Ishikawa (cell line): ENCODE measurements around the gene CLEC14A.

ENCODE experiments used
- CEBPB ChIP-seq: IDR thresholded peaks from 2 replicates; pipeline ENCODE4 v1.6.1; 2012
- EGR1 ChIP-seq: IDR thresholded peaks from 2 replicates; pipeline ENCODE4 v1.6.1; 2012
- EP300 ChIP-seq: IDR thresholded peaks from 2 replicates; pipeline ENCODE4 v1.6.1; 2012; ENCODE audit warnings: borderline replicate concordance
- FOXM1 ChIP-seq: IDR thresholded peaks from 2 replicates; pipeline ENCODE4 v1.6.1; 2012; ENCODE audit warnings: low read depth, borderline replicate concordance
- NFIC ChIP-seq: IDR thresholded peaks from 2 replicates; pipeline ENCODE4 v1.6.1; 2012
- RAD21 ChIP-seq: IDR thresholded peaks from 2 replicates; pipeline ENCODE4 v1.6.1; 2012; ENCODE audit warnings: low read depth
- TAF1 ChIP-seq: IDR thresholded peaks from 2 replicates; pipeline ENCODE4 v1.6.1; 2012; ENCODE audit warnings: low read depth, mild to moderate bottlenecking
- TCF12 ChIP-seq: IDR thresholded peaks from 2 replicates; pipeline ENCODE4 v1.6.1; 2012; ENCODE audit warnings: low read depth
- YY1 ChIP-seq: IDR thresholded peaks from 2 replicates; pipeline ENCODE4 v1.6.1; 2012; ENCODE audit warnings: low read depth
- ZBTB7A ChIP-seq: IDR thresholded peaks from 2 replicates; pipeline ENCODE4 v1.6.1; 2012; ENCODE audit warnings: low read depth
- TF ChIP-seq, protein P1 (sequence below): IDR thresholded peaks from 2 replicates; pipeline ENCODE4 v1.6.1; 2012
- TF ChIP-seq, protein P2 (sequence below): IDR thresholded peaks from 2 replicates; pipeline ENCODE4 v1.6.1; 2012; ENCODE audit warnings: low read depth, mild to moderate bottlenecking
- TF ChIP-seq, protein P3 (sequence below): IDR thresholded peaks from 2 replicates; pipeline ENCODE4 v1.6.1; 2012

DNA sequence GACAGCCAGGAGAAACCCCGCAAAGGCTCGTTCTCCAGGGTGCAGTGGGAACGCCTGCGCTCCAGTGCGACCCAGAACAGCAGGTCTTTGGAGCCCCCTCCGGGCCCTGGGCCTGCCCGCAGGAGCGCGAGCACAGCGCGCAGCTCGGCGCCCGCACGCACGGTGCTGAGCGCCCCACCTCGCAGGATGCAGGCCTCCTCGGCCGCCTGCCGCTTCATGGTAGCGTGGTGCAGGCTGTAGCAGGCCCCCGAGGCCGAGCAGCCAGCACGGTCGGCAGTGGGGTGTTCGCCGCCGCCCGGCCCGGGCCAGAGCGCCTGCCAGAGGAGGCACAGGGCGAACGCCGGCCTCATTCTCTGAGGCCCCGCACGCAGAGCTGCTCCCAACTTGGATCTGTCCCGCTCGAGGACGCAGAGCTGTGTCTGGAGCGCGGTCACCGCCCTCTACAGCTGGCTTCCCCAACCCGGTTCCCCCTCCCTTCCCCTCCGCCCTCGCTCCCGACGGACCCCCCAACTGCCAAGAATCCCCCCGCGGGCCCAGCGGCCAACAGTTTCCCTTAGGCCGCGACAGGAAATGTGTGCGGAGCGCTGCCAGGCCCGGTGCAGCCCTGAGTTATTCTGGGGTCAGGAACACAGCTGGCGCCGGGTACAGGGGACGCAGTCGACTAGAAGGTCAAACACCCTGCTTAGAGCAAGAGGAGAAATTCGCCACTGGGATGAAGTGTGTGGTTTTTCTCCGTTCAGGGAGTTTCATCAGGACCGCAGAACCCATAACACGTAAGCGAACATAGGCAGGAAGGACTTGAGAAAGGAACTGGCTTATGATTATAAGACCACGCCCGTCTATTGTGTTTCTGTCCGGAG lies at the start of gene CLEC14A:
- TF ChIP-seq EGR1 (no peak), TAF1 (no peak), YY1 (no peak), EP300 (no peak), FOXM1 (no peak), RAD21 (no peak), CEBPB (no peak), NFIC (no peak), TCF12 (no peak), ZBTB7A (no peak)
- TF ChIP-seq, protein P1, sequence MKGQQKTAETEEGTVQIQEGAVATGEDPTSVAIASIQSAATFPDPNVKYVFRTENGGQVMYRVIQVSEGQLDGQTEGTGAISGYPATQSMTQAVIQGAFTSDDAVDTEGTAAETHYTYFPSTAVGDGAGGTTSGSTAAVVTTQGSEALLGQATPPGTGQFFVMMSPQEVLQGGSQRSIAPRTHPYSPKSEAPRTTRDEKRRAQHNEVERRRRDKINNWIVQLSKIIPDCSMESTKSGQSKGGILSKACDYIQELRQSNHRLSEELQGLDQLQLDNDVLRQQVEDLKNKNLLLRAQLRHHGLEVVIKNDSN, result no peak
- TF ChIP-seq, protein P2, sequence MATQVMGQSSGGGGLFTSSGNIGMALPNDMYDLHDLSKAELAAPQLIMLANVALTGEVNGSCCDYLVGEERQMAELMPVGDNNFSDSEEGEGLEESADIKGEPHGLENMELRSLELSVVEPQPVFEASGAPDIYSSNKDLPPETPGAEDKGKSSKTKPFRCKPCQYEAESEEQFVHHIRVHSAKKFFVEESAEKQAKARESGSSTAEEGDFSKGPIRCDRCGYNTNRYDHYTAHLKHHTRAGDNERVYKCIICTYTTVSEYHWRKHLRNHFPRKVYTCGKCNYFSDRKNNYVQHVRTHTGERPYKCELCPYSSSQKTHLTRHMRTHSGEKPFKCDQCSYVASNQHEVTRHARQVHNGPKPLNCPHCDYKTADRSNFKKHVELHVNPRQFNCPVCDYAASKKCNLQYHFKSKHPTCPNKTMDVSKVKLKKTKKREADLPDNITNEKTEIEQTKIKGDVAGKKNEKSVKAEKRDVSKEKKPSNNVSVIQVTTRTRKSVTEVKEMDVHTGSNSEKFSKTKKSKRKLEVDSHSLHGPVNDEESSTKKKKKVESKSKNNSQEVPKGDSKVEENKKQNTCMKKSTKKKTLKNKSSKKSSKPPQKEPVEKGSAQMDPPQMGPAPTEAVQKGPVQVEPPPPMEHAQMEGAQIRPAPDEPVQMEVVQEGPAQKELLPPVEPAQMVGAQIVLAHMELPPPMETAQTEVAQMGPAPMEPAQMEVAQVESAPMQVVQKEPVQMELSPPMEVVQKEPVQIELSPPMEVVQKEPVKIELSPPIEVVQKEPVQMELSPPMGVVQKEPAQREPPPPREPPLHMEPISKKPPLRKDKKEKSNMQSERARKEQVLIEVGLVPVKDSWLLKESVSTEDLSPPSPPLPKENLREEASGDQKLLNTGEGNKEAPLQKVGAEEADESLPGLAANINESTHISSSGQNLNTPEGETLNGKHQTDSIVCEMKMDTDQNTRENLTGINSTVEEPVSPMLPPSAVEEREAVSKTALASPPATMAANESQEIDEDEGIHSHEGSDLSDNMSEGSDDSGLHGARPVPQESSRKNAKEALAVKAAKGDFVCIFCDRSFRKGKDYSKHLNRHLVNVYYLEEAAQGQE, result no peak
- TF ChIP-seq, protein P3, sequence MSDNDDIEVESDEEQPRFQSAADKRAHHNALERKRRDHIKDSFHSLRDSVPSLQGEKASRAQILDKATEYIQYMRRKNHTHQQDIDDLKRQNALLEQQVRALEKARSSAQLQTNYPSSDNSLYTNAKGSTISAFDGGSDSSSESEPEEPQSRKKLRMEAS, result no peak
